Activated T-cell treated with anti-CD3 and anti-CD28 coated beads for 24 hours (primary cell): ENCODE data around the gene TTC8.
"Not testable (repeated sequence)": the region's sequence is repeated elsewhere in the genome, so short reads cannot be mapped to it uniquely, and the experiment has no call there.

Source experiments
- DNase-seq: peaks from one replicate; pipeline ENCODE4 v3.0.0-alpha.2; 2020; ENCODE audit warnings: low read depth

TTC8 gene

GRCh38 chr14:88824314-88825077, at the start of gene TTC8:
Gene TTC8 (plus strand): TSS chr14:88824651. CDS start chr14:88824708, 57 bp downstream.
- peak; percentile 72 for DNase-seq

- no peak for DNase-seq
These were observed 48.9 kb upstream of the TTC8 start for GRCh38 chr14:88775532-88775931.

- DNase-seq, result no peak
These were observed 38.5 kb upstream of the TTC8 start for GRCh38 chr14:88785911-88786310.

- no peak for DNase-seq
These were observed 37.7 kb upstream of the TTC8 start for GRCh38 chr14:88786715-88787114.

GRCh38 chr14:88789573-88789972, 34.9 kb upstream of the TTC8 start:
- not testable (repeated sequence) for DNase-seq

GRCh38 chr14:88790501-88791251, 33.8 kb upstream of the TTC8 start:
- no peak for DNase-seq

- no peak for DNase-seq
These were observed 33.2 kb upstream of the TTC8 start for GRCh38 chr14:88791252-88791621.

- no peak for DNase-seq
These were observed 32.6 kb upstream of the TTC8 start for GRCh38 chr14:88791629-88792472.

- peak; percentile 79 for DNase-seq
These were observed 31.8 kb upstream of the TTC8 start, which contains the start of gene EML5 for GRCh38 chr14:88792473-88793258. Gene EML5 (minus strand): TSS chr14:88792953. CDS start chr14:88792503, 450 bp downstream.

- DNase-seq, result no peak
These were observed 31.2 kb upstream of the TTC8 start for GRCh38 chr14:88793259-88793625.

GRCh38 chr14:88798156-88798555, 26.3 kb upstream of the TTC8 start:
- no peak for DNase-seq

GRCh38 chr14:88799522-88799921, 24.9 kb upstream of the TTC8 start:
- DNase-seq, result no peak

- DNase-seq, result no peak
These were observed 21.9 kb upstream of the TTC8 start for GRCh38 chr14:88802596-88802995.

GRCh38 chr14:88804035-88804434, 20.4 kb upstream of the TTC8 start:
- no peak for DNase-seq

- no peak for DNase-seq
These were observed 20.0 kb upstream of the TTC8 start for GRCh38 chr14:88804477-88804876.

GRCh38 chr14:88808359-88808758, 16.1 kb upstream of the TTC8 start:
- DNase-seq, result no peak

- DNase-seq, result no peak
These were observed 8.5 kb upstream of the TTC8 start for GRCh38 chr14:88815980-88816379.

GRCh38 chr14:88818018-88818417, 6.4 kb upstream of the TTC8 start:
- DNase-seq, result no peak

GRCh38 chr14:88819674-88820073, 4.8 kb upstream of the TTC8 start:
- DNase-seq, result not testable (repeated sequence)

- no peak for DNase-seq
These were observed 3.1 kb upstream of the TTC8 start for GRCh38 chr14:88821378-88821777.

- DNase-seq, result no peak
These were observed 2.6 kb upstream of the TTC8 start for GRCh38 chr14:88821888-88822287.

- DNase-seq, result no peak
These were observed 510 bp upstream of the TTC8 start for GRCh38 chr14:88823968-88824313.
